HepG2 (cell line): ENCODE measurements around the gene EXOC7. TPM values are rescaled to one million over a fixed set of nuclear protein-coding genes. Genes with fewer than 3 reads are reported as not detected.

Experiments used
- BRCA1 ChIP-seq: sonication (generic); formaldehyde crosslinking; IDR thresholded peaks from 2 replicates; pipeline ENCODE4 v1.4.0; 2020; ENCODE audit warnings: missing genetic modification reagents
- CHD4 ChIP-seq: fragments of 200-600 bp; sonication (generic); IDR thresholded peaks from 2 replicates; pipeline ENCODE4 v1.7.0; 2017; ENCODE audit warnings: mild to moderate bottlenecking, low read length, borderline replicate concordance
- ETV5 ChIP-seq: IDR thresholded peaks from 2 replicates; pipeline ENCODE4 v1.6.1; 2018; ENCODE audit warnings: missing biosample characterization, missing genetic modification reagents, inconsistent platforms, borderline replicate concordance
- FLYWCH1 ChIP-seq: sonication (generic); formaldehyde crosslinking; IDR thresholded peaks from 2 replicates; pipeline ENCODE4 v1.8.1; 2023; ENCODE audit warnings: mild to moderate bottlenecking, missing genetic modification reagents
- MTA3 ChIP-seq: sonication (generic); formaldehyde crosslinking; IDR thresholded peaks from 2 replicates; pipeline ENCODE4 v1.4.0; 2020; ENCODE audit warnings: missing genetic modification reagents
- NFIB ChIP-seq: sonication (generic); formaldehyde crosslinking; IDR thresholded peaks from 2 replicates; pipeline ENCODE4 v1.9.0; 2021; ENCODE audit warnings: missing genetic modification reagents, mild to moderate bottlenecking, borderline replicate concordance
- SP4 ChIP-seq: sonication (generic); formaldehyde crosslinking; IDR thresholded peaks from 2 replicates; pipeline ENCODE4 v1.8.1; 2023; ENCODE audit warnings: mild to moderate bottlenecking, missing genetic modification reagents
- ZNF253 ChIP-seq: sonication (generic); formaldehyde crosslinking; IDR thresholded peaks from 2 replicates; pipeline ENCODE4 v1.8.0; 2022; ENCODE audit warnings: mild to moderate bottlenecking, missing genetic modification reagents, borderline replicate concordance
- ZNF557 ChIP-seq: sonication (generic); formaldehyde crosslinking; IDR thresholded peaks from 2 replicates; pipeline ENCODE4 v1.4.0; 2020; ENCODE audit warnings: missing genetic modification reagents
- ZNF724P ChIP-seq: sonication (generic); formaldehyde crosslinking; IDR thresholded peaks from 2 replicates; pipeline ENCODE4 v1.8.0; 2022; ENCODE audit warnings: missing genetic modification reagents, borderline replicate concordance
- polyA plus RNA-seq, 8 experiments: library from polyadenylated mRNA; depleted of rRNA in 3 of 8; stranded (reverse) in 7 of 8; unstranded in 1 of 8; fragments of >200 nt; fragmentation: Illumina TruSeq in 4 of 8; extraction: Trizol in 4 of 8; gene quantifications; 2 replicates each; pipeline versions ENCODE4 v1.2.1 to v1.2.3, GENCODE V29; 2011 to 2016; ENCODE audit warnings: low read depth in 4 of 8, missing spikeins in 1 of 8, mixed read lengths in 1 of 8; ENCODE audit not compliant: insufficient read depth in 1 of 8
- total RNA-seq, 5 experiments: library from RNA; depleted of rRNA; stranded (reverse); fragments of >200 nt; fragmentation: Illumina TruSeq; extraction: Trizol; gene quantifications; 2 replicates each; pipeline ENCODE4 v1.2.3, GENCODE V29; 2016; ENCODE audit warnings: low read depth in 1 of 5
- TF ChIP-seq, protein P1 (sequence below): sonication (generic); formaldehyde crosslinking; IDR thresholded peaks from 2 replicates; pipeline ENCODE4 v1.4.0; 2020; ENCODE audit warnings: mild to moderate bottlenecking, missing genetic modification reagents
- TF ChIP-seq, protein P2 (sequence below): IDR thresholded peaks from 2 replicates; pipeline ENCODE4 v1.6.1; 2012; ENCODE audit warnings: low read length, improper control_type of control experiment

EXOC7 gene
- total and polyA plus RNA-seq, 2 of the 13 experiments (the other 11 are each of a cell fraction or from before 2014, with no cell fraction given), result 86.9 to 116 TPM

DNA sequence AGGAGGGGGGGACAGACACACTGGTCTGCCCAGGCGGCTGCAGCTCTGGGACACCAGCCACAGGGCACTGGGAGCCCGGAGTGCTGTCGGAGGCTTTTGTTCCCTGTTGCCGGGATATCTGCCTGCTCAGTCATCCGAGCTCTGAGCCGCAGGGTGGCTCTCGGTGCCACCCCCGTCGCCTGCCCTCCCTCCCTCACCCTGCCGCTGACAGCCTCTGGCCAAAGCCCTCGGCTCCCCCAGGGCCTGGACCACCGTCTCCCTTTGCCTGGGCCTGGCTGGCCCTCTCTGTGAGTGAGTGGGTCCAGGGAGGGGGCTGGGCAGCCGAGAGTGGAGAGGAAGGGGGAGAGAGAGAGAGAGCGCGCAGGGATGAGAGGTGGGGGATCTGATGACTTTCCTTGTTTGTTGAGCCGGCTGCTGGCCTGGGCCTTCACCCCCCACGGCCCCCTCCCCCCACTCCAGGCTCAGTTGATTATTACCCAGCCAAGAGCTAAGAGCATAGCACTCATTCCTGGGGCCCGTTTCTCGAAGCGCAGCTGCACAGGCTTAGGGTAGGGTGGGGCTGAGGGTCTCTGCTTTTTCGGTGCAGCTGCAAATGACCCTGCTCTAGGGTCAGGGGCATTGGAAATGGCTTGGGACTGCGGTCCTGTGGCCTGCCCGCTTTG, 34.8 kb upstream of the EXOC7 start (continued):
- TF ChIP-seq, protein P1, sequence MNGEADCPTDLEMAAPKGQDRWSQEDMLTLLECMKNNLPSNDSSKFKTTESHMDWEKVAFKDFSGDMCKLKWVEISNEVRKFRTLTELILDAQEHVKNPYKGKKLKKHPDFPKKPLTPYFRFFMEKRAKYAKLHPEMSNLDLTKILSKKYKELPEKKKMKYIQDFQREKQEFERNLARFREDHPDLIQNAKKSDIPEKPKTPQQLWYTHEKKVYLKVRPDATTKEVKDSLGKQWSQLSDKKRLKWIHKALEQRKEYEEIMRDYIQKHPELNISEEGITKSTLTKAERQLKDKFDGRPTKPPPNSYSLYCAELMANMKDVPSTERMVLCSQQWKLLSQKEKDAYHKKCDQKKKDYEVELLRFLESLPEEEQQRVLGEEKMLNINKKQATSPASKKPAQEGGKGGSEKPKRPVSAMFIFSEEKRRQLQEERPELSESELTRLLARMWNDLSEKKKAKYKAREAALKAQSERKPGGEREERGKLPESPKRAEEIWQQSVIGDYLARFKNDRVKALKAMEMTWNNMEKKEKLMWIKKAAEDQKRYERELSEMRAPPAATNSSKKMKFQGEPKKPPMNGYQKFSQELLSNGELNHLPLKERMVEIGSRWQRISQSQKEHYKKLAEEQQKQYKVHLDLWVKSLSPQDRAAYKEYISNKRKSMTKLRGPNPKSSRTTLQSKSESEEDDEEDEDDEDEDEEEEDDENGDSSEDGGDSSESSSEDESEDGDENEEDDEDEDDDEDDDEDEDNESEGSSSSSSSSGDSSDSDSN (CRISPR knock-in tag), result peak; percentile 84
- no peak; the same call in 1 of the 2 replicates for TF ChIP-seq FLYWCH1 (CRISPR knock-in tag)
- TF ChIP-seq CHD4, result no peak
- no peak for TF ChIP-seq NFIB (CRISPR knock-in tag)
- no peak for TF ChIP-seq ZNF253
- 0 out of 2 replicates have a peak, but pooled peaks have one; percentile 82 for TF ChIP-seq SP4 (CRISPR knock-in tag)
- TF ChIP-seq, protein P2, sequence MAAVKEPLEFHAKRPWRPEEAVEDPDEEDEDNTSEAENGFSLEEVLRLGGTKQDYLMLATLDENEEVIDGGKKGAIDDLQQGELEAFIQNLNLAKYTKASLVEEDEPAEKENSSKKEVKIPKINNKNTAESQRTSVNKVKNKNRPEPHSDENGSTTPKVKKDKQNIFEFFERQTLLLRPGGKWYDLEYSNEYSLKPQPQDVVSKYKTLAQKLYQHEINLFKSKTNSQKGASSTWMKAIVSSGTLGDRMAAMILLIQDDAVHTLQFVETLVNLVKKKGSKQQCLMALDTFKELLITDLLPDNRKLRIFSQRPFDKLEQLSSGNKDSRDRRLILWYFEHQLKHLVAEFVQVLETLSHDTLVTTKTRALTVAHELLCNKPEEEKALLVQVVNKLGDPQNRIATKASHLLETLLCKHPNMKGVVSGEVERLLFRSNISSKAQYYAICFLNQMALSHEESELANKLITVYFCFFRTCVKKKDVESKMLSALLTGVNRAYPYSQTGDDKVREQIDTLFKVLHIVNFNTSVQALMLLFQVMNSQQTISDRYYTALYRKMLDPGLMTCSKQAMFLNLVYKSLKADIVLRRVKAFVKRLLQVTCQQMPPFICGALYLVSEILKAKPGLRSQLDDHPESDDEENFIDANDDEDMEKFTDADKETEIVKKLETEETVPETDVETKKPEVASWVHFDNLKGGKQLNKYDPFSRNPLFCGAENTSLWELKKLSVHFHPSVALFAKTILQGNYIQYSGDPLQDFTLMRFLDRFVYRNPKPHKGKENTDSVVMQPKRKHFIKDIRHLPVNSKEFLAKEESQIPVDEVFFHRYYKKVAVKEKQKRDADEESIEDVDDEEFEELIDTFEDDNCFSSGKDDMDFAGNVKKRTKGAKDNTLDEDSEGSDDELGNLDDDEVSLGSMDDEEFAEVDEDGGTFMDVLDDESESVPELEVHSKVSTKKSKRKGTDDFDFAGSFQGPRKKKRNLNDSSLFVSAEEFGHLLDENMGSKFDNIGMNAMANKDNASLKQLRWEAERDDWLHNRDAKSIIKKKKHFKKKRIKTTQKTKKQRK, result no peak
- peak; percentile 64; the same call in 1 of the 2 replicates for TF ChIP-seq ETV5 (CRISPR knock-in tag)
- TF ChIP-seq ZNF724P, result no peak; the same call in 1 of the 2 replicates
- no peak; the same call in none of the 2 replicates for TF ChIP-seq BRCA1 (CRISPR knock-in tag)
- no peak for TF ChIP-seq ZNF557 (CRISPR knock-in tag)
- no peak for TF ChIP-seq MTA3 (CRISPR knock-in tag)
